GM12872 (cell line): ENCODE measurements around the gene MAPK8IP3.
A peak's percentile ranks its signal among the peaks of the same experiment; 100 is the strongest.

Experiments used
- TF ChIP-seq, protein P1 (sequence below): IDR thresholded peaks from 3 replicates; pipeline ENCODE4 v1.5.1; 2011; ENCODE audit warnings: low read depth, mild to moderate bottlenecking, low read length, moderate library complexity; ENCODE audit not compliant: insufficient read depth

The MAPK8IP3 gene

DNA sequence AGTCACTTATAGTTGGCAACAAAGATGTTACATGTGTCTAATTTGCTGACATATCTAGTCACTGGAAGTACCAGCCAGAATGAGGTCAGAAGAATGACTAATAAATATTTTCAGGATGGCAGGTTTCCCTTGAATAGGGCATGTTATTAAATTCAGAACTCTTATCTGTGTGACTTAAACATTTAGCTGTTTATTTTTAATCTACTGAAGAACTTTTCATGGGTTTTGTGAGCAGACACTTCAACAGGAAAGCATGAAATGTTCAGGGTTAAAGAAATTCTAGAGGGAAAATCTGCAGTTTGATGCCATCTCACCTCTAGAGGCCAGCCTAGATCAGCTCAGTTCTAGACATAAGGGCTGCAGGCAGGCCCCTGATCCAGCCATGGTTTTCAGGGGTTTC is 14.7 kb upstream of the MAPK8IP3 start:
- TF ChIP-seq, protein P1, sequence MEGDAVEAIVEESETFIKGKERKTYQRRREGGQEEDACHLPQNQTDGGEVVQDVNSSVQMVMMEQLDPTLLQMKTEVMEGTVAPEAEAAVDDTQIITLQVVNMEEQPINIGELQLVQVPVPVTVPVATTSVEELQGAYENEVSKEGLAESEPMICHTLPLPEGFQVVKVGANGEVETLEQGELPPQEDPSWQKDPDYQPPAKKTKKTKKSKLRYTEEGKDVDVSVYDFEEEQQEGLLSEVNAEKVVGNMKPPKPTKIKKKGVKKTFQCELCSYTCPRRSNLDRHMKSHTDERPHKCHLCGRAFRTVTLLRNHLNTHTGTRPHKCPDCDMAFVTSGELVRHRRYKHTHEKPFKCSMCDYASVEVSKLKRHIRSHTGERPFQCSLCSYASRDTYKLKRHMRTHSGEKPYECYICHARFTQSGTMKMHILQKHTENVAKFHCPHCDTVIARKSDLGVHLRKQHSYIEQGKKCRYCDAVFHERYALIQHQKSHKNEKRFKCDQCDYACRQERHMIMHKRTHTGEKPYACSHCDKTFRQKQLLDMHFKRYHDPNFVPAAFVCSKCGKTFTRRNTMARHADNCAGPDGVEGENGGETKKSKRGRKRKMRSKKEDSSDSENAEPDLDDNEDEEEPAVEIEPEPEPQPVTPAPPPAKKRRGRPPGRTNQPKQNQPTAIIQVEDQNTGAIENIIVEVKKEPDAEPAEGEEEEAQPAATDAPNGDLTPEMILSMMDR, result 0 out of 3 replicates have a peak, but pooled peaks have one; percentile 2

DNA sequence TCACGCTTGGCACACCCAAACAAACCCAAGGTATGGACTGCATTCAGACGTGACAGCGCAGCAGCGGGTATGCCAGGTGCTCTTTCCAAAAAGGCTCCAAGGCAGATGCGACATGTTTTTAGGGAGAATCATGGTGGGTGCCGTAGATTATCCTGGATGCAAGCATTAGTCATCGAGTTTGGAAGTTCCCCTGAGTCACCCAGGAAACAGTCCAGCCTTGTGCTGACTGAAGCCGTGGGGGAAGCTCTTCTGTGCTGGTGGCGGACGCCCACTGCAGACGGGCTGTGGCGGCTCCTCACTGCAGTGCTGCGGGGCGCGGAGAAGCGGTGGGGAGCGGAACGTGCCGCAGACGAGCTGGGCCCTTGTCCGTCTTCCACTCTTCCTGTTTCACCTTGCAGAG is 14.0 kb upstream of the MAPK8IP3 start:
- TF ChIP-seq, protein P1, result no peak

DNA sequence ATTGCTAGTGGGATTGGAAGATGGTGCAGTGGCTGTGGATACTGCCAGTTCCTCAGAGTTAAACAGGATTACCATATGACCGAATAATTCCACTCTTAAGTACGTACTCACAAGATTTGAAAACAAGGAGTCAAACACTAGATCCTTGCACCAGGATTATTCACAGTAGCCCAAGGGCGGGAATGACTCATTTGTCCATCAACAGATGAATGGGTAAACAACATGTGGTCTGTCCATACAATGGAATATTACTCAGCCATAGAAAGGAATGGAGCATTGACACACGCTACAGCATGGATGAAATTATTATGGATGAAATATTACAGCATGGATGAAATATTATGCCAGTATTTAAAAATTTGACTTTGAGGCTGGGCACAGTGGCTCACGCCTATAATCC is 9.1 kb upstream of the MAPK8IP3 start:
- TF ChIP-seq, protein P1, result no peak

DNA sequence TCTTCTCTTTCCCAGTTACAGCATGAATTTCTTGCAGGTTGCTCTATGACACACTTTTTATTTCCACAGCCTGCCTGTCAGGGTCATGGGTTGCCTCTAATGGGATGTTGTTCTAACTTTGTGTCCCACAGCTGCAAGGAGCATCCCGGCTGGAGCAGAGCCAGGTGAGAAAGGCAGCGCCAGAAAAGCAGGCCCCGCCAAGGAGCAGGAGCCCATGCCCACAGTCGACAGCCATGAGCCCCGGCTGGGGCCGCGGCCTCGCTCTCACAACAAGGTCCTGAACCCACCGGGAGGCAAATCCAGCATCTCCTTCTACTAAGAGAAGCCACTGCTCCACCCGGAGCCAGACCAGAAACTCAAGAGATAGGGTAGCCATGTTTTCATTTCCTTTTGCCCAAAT is 7.3 kb upstream of the MAPK8IP3 start:
- TF ChIP-seq, protein P1, result no peak

DNA sequence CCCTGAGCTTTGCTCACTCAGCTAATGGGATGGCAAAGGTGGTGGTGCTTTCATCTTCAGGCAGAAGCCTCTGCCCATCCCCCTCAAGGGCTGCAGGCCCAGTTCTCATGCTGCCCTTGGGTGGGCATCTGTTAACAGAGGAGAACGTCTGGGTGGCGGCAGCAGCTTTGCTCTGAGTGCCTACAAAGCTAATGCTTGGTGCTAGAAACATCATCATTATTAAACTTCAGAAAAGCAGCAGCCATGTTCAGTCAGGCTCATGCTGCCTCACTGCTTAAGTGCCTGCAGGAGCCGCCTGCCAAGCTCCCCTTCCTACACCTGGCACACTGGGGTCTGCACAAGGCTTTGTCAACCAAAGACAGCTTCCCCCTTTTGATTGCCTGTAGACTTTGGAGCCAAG is 5.7 kb upstream of the MAPK8IP3 start:
- TF ChIP-seq, protein P1, result no peak

DNA sequence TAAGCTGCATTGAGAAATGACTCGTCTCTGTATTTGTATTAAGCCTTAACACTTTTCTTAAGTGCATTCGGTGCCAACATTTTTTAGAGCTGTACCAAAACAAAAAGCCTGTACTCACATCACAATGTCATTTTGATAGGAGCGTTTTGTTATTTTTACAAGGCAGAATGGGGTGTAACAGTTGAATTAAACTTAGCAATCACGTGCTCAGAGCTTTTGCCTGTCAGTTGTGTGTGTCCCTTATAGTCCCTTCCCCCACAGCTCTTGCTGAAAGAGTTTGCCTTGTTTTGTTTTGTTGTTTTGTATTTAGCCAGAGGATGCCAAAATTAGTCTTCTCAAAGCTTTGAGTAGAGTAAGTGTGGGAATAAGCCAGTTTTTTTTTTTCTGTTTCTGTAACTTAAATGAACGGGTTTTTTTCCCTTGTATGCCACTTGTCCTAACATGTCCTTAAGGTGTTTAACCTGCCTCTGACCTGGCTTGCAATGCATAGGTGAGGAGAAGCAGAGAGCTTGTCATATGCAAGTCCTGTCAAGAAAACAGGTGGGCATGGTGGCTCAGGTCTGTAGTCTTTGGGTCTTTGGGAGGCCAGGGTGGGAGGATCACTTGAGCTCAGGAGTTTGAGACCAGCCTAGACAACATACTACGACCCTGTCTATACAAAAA is 4.6 kb upstream of the MAPK8IP3 start:
- TF ChIP-seq, protein P1, result no peak

DNA sequence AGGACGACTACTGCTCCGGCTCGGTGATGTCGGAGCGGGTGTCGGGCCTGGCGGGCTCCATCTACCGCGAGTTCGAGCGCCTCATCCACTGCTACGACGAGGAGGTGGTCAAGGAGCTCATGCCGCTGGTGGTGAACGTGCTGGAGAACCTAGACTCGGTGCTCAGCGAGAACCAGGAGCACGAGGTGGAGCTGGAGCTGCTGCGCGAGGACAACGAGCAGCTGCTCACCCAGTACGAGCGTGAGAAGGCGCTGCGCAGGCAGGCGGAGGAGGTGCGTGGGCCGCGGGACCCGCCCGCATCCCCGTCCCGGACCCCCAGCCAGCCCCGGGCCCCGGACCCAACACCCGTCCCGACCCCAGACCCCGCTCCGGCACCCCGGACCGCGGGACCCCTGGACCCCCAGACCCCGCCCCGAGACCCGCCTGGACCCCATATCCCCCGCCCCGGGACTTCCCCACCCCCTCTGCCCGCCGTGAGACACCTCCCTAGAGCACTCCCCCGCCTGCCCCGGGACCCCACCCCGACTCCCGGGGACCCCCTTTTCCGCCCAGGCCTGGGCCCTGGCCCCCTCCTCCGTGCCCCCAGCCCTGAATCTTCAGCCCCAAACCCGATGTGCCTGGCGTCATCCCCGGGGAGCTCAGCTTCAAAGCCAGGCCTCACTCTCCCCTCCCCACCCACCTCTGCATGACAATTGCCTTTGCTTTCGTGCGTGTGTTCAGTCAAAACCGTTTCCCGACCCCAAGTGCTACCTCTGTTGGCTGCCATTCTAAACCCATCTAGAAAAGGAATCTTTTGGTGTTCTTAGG is 594 bp downstream of the MAPK8IP3 start:
- TF ChIP-seq, protein P1, result no peak
